GM18505 (cell line): ENCODE data around the gene PIK3R5.

Experiments
- ATAC-seq: cut with Tn5 transposase; IDR thresholded peaks from one replicate; pipeline ENCODE4 v1.9.1; 2021; ENCODE audit not compliant: unreplicated experiment
- POLR2A ChIP-seq: IDR thresholded peaks from 4 replicates; pipeline ENCODE4 v1.6.1; 2011; ENCODE audit warnings: borderline replicate concordance; ENCODE audit not compliant: insufficient read depth, insufficient read length; ENCODE audit errors: extremely low read depth

PIK3R5 gene

GRCh38 chr17:8844229-8845218 is 121.0 kb downstream of the PIK3R5 start:
- no peak for ATAC-seq
- TF ChIP-seq POLR2A = no peak

GRCh38 chr17:8843344-8843743 is 122.2 kb downstream of the PIK3R5 start:
- TF ChIP-seq POLR2A = no peak
- no peak for ATAC-seq

GRCh38 chr17:8841844-8842243 is 123.7 kb downstream of the PIK3R5 start:
- no peak for TF ChIP-seq POLR2A
- no peak for ATAC-seq

GRCh38 chr17:8839410-8839935 is 126.0 kb downstream of the PIK3R5 start:
- ATAC-seq = no peak
- TF ChIP-seq POLR2A = peak; percentile 18

- no peak for ATAC-seq
- no peak for TF ChIP-seq POLR2A
Observed at GRCh38 chr17:8838551-8839095, 126.9 kb downstream of the PIK3R5 start.

GRCh38 chr17:8837563-8838075 is 127.9 kb downstream of the PIK3R5 start:
- no peak for ATAC-seq
- no peak for TF ChIP-seq POLR2A

GRCh38 chr17:8836821-8837562 is 128.5 kb downstream of the PIK3R5 start:
- no peak for ATAC-seq
- TF ChIP-seq POLR2A = no peak

- no peak for ATAC-seq
- no peak for TF ChIP-seq POLR2A
Observed at GRCh38 chr17:8835631-8836364, 129.7 kb downstream of the PIK3R5 start.

- no peak for TF ChIP-seq POLR2A
- no peak for ATAC-seq
Observed at GRCh38 chr17:8835106-8835505, 130.4 kb downstream of the PIK3R5 start.

GRCh38 chr17:8832711-8833352 is 132.7 kb downstream of the PIK3R5 start:
- TF ChIP-seq POLR2A = no peak
- ATAC-seq = no peak

- TF ChIP-seq POLR2A = peak; percentile 37
Observed at GRCh38 chr17:8831234-8831849, 134.2 kb downstream of the PIK3R5 start.

GRCh38 chr17:8830141-8830540 is 135.4 kb downstream of the PIK3R5 start:
- ATAC-seq = no peak
- TF ChIP-seq POLR2A = no peak

More at GRCh38 chr17:8831234-8831849, 134.2 kb downstream of the PIK3R5 start:
- no peak for ATAC-seq
